SK-N-SH (cell line): ENCODE measurements around the gene SP2. TPM values are rescaled to one million over a fixed set of nuclear protein-coding genes. Genes with fewer than 3 reads are reported as not detected.

Experiments used
- CTCF ChIA-PET: fragments of 300-600, 350-600 bp; formaldehyde crosslinking; extraction: SDS; loops from one replicate; lab custom pipeline; 2021; lab: Yijun Ruan, JAX
- POLR2A ChIA-PET: fragments of 350-600 bp; sonication (Branson Sonifier 250); formaldehyde crosslinking; extraction: SDS; loops from one replicate; lab custom pipeline; 2020; ENCODE audit warnings: antibody characterized with exemption, inconsistent platforms; lab: Yijun Ruan, JAX
- DNase-seq: peaks from one replicate; pipeline ENCODE4 v3.0.0; 2012
- H2AFZ ChIP-seq: fragments of 200-600 bp; sonication (generic); 2 replicates; pipeline ENCODE4 v1.8.1; 2016; ENCODE audit warnings: antibody characterized with exemption, mild to moderate bottlenecking, low read depth
- H3F3A ChIP-seq: fragments of 200-600 bp; sonication (generic); replicated peaks from 2 replicates; pipeline ENCODE3; 2016; ENCODE audit warnings: antibody characterized with exemption, mild to moderate bottlenecking; ENCODE audit not compliant: insufficient read depth
- H3K27ac ChIP-seq, 2 experiments: fragments of 200-500 bp in 1 of 2; fragments of 200-600 bp in 1 of 2; sonication (Bioruptor generic) in 1 of 2; sonication (generic), shearing (Covaris generic) in 1 of 2; 2 replicates each; pipeline versions ENCODE4 v1.5.1 to v1.6.1; 2014 to 2016; ENCODE audit warnings: low read depth in 2 of 2, inconsistent platforms in 1 of 2, low read length in 1 of 2, mild to moderate bottlenecking in 1 of 2, mixed read lengths in 1 of 2
- H3K27me3 ChIP-seq: fragments of 200-600 bp; sonication (generic), shearing (Covaris generic); 2 replicates; pipeline ENCODE4 v1.6.1; 2016; ENCODE audit warnings: mixed run types; ENCODE audit not compliant: insufficient read depth
- H3K36me3 ChIP-seq, 2 experiments: fragments of 200-500 bp in 1 of 2; fragments of 200-600 bp in 1 of 2; sonication (Bioruptor generic) in 1 of 2; sonication (generic) in 1 of 2; replicated peaks in 1 of 2; 2 replicates each; pipeline versions ENCODE3 to v1.5.1; 2014 to 2016; ENCODE audit warnings: low read length in 1 of 2, mild to moderate bottlenecking in 1 of 2; ENCODE audit not compliant: insufficient read depth in 2 of 2, control insufficient read depth in 1 of 2
- H3K4me1 ChIP-seq, 2 experiments: fragments of 200-500 bp in 1 of 2; fragments of 200-600 bp in 1 of 2; sonication (Bioruptor generic) in 1 of 2; sonication (generic), shearing (Covaris generic) in 1 of 2; 2 replicates each; pipeline versions ENCODE4 v1.5.1 to v1.6.1; 2014 to 2016; ENCODE audit warnings: low read depth in 1 of 2, low read length in 1 of 2, mixed run types in 1 of 2; ENCODE audit not compliant: insufficient read depth in 2 of 2, control insufficient read depth in 1 of 2
- H3K4me2 ChIP-seq: fragments of 200-600 bp; sonication (generic), shearing (Covaris generic); 2 replicates; pipeline ENCODE4 v1.6.1; 2017; ENCODE audit warnings: mixed run types
- H3K4me3 ChIP-seq, 2 experiments: fragments of 200-500 bp in 1 of 2; fragments of 200-600 bp in 1 of 2; sonication (Bioruptor generic) in 1 of 2; sonication (generic), shearing (Covaris generic) in 1 of 2; 2 replicates each; pipeline versions ENCODE4 v1.5.1 to v1.8.1; 2014 to 2016; ENCODE audit warnings: low read depth in 2 of 2, inconsistent platforms in 1 of 2, low read length in 1 of 2, mild to moderate bottlenecking in 1 of 2, mixed read lengths in 1 of 2, moderate library complexity in 1 of 2
- H3K79me2 ChIP-seq: fragments of 200-600 bp; sonication (generic); 2 replicates; pipeline ENCODE4 v1.8.1; 2017; ENCODE audit warnings: mild to moderate bottlenecking; ENCODE audit not compliant: insufficient read depth
- H3K9ac ChIP-seq: fragments of 200-600 bp; sonication (generic); 2 replicates; pipeline ENCODE4 v1.6.1; 2017; ENCODE audit warnings: mixed run types
- H3K9me2 ChIP-seq: fragments of 200-600 bp; sonication (generic); 2 replicates; pipeline ENCODE4 v1.6.1; 2017; ENCODE audit warnings: mixed run types
- H3K9me3 ChIP-seq: fragments of 200-600 bp; sonication (generic); 2 replicates; pipeline ENCODE4 v1.6.1; 2017; ENCODE audit warnings: mixed run types, mild to moderate bottlenecking, moderate library complexity
- H4K20me1 ChIP-seq: fragments of 200-600 bp; sonication (generic); 2 replicates; pipeline ENCODE4 v1.6.1; 2017; ENCODE audit warnings: mild to moderate bottlenecking, mixed run types; ENCODE audit not compliant: insufficient read depth
- EP300 ChIP-seq, 2 experiments: IDR thresholded peaks; 2 replicates each; pipeline versions ENCODE4 v1.4.0 to v1.6.1; 2012; ENCODE audit warnings: borderline replicate concordance in 1 of 2, low read depth in 1 of 2, low read length in 1 of 2
- EZH2phosphoT487 ChIP-seq: fragments of 200-600 bp; sonication (generic); IDR thresholded peaks from 2 replicates; pipeline ENCODE4 v1.6.1; 2017; ENCODE audit warnings: low read depth, mixed run types, mild to moderate bottlenecking, antibody characterized with exemption, moderate library complexity, borderline replicate concordance
- FOXJ3 ChIP-seq: sonication (generic); formaldehyde crosslinking; IDR thresholded peaks from 2 replicates; pipeline ENCODE4 v1.5.1; 2020; ENCODE audit warnings: mild to moderate bottlenecking, missing genetic modification reagents
- JUND ChIP-seq: IDR thresholded peaks from 2 replicates; pipeline ENCODE4 v1.4.0; 2012
- NRF1 ChIP-seq: IDR thresholded peaks from 2 replicates; pipeline ENCODE4 v1.6.1; 2012; ENCODE audit warnings: low read depth, mild to moderate bottlenecking, low read length
- RFX5 ChIP-seq: IDR thresholded peaks from 2 replicates; pipeline ENCODE4 v1.6.1; 2012; ENCODE audit warnings: mild to moderate bottlenecking, improper control_type of control experiment, low read length
- TCF12 ChIP-seq: IDR thresholded peaks from 2 replicates; pipeline ENCODE4 v1.4.0; 2012
- TEAD4 ChIP-seq: IDR thresholded peaks from 2 replicates; pipeline ENCODE4 v1.4.0; 2012; ENCODE audit warnings: mild to moderate bottlenecking, borderline replicate concordance; ENCODE audit not compliant: insufficient read depth
- YY1 ChIP-seq: IDR thresholded peaks from 2 replicates; pipeline ENCODE4 v1.4.0; 2012; ENCODE audit warnings: low read depth, mild to moderate bottlenecking
- WGBS: methylation state at CpG from one replicate; pipeline ENCODE4 v1.1.6; 2017; ENCODE audit warnings: low lambda C conversion rate; 5-methylcytosine and 5-hydroxymethylcytosine counted together
- polyA plus RNA-seq, 3 experiments: library from polyadenylated mRNA; depleted of rRNA; stranded (reverse); fragments of >200 nt; gene quantifications; 2 replicates each; pipeline ENCODE4 v1.2.3, GENCODE V29; 2012
- TF ChIP-seq, protein P1 (sequence below): IDR thresholded peaks from 2 replicates; pipeline ENCODE4; 2012
- TF ChIP-seq, protein P2 (sequence below): IDR thresholded peaks from 2 replicates; pipeline ENCODE4 v1.4.0; 2012; ENCODE audit warnings: low read depth, borderline replicate concordance
- TF ChIP-seq, protein P3 (sequence below): IDR thresholded peaks from 2 replicates; pipeline ENCODE4 v1.4.0; 2012; ENCODE audit warnings: low read depth
- TF ChIP-seq, protein P4 (sequence below): IDR thresholded peaks from 2 replicates; pipeline ENCODE4 v1.6.1; 2012; ENCODE audit warnings: mild to moderate bottlenecking, low read depth, low read length, moderate library complexity

SP2 gene
- polyA plus RNA-seq, 1 of the 3 experiments (the other 2 are of a cell fraction): 16.7 TPM

DNA sequence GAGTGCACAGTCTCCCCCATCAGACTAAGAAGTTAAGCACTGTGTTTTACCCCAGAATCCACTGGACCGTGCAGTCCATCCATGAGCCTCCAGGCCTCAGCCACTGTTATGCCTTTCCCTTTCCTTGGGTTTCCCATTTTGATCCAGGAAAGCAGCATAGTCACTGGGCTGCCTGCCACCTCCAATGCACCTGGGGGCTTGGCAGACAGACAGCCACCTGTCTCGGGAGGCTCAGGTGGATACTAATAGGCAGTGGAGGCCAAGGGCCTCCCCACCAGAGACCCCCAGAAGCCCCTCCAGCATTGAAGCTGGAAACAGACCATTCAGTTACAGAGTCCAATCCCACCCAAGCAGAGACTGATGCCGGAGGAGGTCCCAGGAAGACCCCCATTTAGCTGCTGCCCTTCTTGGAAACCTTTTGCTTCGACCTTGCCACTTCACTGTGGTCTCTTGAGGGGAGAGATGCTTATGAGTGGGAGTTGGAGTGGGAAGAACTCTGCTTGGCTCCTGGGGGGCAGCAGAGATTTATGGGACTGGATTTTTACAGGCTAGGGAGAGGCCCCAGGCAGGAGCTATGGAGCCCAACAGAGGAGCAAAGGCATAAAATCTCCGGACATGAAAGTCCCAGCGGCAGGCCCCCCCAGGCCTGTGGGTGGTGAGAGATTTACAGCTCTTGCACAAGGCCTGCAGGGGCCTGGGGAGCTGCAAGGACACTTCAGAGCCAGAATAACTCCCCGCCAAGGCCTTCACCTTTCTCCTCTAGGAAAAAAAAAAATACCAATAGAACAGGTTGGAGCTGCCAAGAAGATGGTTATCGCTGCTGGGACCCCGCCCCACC is 12.2 kb upstream of the SP2 start:
- Histone ChIP-seq H3K27me3 (peaks cover 10% of the 10 kb centered on the region; the same call in 1 of the 2 replicates), H3F3A (peaks cover 3% of the 10 kb centered on the region), H3K9ac (no peak overlapping the region), H3K79me2 (no peaks in the 10 kb centered on the region), H2AFZ (no peak overlapping the region), H3K27ac (no peak overlapping the region), H3K9me3 (no peaks in the 10 kb centered on the region), H3K9me2 (no peaks in the 10 kb centered on the region), H4K20me1 (no peaks in the 10 kb centered on the region), H3K36me3 (no peaks in the 10 kb centered on the region), H3K4me3 (no peak overlapping the region), H3K4me1 (peaks cover 0 to 4% of the 10 kb centered on the region in 2 experiments; a peak in 1 of 4 replicates), H3K4me2 (no peak overlapping the region)
- WGBS: 66% methylated on average over 9 of the region's 9 CpGs
- TF ChIP-seq JUND (no peak), TEAD4 (no peak), RFX5 (no peak), FOXJ3 (CRISPR knock-in tag) (no peak), YY1 (no peak), EZH2phosphoT487 (no peak), NRF1 (no peak), EP300 (IDR thresholded peaks at IDR 0.05; ENCODE audit: borderline replicate concordance in 1 of 2, low read depth in 1 of 2, low read length in 1 of 2) (no peak), TCF12 (no peak)
- TF ChIP-seq, protein P1, sequence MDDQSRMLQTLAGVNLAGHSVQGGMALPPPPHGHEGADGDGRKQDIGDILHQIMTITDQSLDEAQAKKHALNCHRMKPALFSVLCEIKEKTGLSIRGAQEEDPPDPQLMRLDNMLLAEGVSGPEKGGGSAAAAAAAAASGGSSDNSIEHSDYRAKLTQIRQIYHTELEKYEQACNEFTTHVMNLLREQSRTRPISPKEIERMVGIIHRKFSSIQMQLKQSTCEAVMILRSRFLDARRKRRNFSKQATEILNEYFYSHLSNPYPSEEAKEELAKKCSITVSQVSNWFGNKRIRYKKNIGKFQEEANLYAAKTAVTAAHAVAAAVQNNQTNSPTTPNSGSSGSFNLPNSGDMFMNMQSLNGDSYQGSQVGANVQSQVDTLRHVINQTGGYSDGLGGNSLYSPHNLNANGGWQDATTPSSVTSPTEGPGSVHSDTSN: no peak
- TF ChIP-seq, protein P2, sequence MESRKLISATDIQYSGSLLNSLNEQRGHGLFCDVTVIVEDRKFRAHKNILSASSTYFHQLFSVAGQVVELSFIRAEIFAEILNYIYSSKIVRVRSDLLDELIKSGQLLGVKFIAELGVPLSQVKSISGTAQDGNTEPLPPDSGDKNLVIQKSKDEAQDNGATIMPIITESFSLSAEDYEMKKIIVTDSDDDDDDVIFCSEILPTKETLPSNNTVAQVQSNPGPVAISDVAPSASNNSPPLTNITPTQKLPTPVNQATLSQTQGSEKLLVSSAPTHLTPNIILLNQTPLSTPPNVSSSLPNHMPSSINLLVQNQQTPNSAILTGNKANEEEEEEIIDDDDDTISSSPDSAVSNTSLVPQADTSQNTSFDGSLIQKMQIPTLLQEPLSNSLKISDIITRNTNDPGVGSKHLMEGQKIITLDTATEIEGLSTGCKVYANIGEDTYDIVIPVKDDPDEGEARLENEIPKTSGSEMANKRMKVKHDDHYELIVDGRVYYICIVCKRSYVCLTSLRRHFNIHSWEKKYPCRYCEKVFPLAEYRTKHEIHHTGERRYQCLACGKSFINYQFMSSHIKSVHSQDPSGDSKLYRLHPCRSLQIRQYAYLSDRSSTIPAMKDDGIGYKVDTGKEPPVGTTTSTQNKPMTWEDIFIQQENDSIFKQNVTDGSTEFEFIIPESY: no peak
- TF ChIP-seq, protein P3, sequence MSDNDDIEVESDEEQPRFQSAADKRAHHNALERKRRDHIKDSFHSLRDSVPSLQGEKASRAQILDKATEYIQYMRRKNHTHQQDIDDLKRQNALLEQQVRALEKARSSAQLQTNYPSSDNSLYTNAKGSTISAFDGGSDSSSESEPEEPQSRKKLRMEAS: no peak
- TF ChIP-seq, protein P4, sequence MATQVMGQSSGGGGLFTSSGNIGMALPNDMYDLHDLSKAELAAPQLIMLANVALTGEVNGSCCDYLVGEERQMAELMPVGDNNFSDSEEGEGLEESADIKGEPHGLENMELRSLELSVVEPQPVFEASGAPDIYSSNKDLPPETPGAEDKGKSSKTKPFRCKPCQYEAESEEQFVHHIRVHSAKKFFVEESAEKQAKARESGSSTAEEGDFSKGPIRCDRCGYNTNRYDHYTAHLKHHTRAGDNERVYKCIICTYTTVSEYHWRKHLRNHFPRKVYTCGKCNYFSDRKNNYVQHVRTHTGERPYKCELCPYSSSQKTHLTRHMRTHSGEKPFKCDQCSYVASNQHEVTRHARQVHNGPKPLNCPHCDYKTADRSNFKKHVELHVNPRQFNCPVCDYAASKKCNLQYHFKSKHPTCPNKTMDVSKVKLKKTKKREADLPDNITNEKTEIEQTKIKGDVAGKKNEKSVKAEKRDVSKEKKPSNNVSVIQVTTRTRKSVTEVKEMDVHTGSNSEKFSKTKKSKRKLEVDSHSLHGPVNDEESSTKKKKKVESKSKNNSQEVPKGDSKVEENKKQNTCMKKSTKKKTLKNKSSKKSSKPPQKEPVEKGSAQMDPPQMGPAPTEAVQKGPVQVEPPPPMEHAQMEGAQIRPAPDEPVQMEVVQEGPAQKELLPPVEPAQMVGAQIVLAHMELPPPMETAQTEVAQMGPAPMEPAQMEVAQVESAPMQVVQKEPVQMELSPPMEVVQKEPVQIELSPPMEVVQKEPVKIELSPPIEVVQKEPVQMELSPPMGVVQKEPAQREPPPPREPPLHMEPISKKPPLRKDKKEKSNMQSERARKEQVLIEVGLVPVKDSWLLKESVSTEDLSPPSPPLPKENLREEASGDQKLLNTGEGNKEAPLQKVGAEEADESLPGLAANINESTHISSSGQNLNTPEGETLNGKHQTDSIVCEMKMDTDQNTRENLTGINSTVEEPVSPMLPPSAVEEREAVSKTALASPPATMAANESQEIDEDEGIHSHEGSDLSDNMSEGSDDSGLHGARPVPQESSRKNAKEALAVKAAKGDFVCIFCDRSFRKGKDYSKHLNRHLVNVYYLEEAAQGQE: no peak
- CTCF ChIA-PET: interaction anchor here (0.6 to 19.9 kb wide), 9 partner anchors 10 to 202 kb away, joined by 3 to 1447 read pairs (median 6); partner anchors contain the start of genes LRRC46, MRPL10, OSBPL7 and SCRN2
- POLR2A ChIA-PET: interaction anchor here (1.1 kb wide), 1 partner anchor 36 kb away, joined by 4 read pairs; no protein-coding TSS in a partner anchor
- DNase-seq: no peak
